ENCODE measurements around the gene ZNF697.

GRCh38 chr1:119651641-119652040 lies 3.6 kb upstream of the ZNF697 start:
- TF ChIP-seq CTCF (IDR thresholded peaks at IDR 0.05) = no peak
- no peak for TF ChIP-seq POLR2A (IDR thresholded peaks at IDR 0.05)
- TF ChIP-seq POLR2AphosphoS5 (IDR thresholded peaks at IDR 0.05) = no peak
- no peak for TF ChIP-seq EP300 (IDR thresholded peaks at IDR 0.05)

Data from stomach (tissue), 4 donors.